Coronary artery (tissue), 2 donors: Measurements from ENCODE around the gene DPYSL5.

Experiments used
- DNase-seq: peaks from one replicate; pipeline ENCODE4 v3.0.0-alpha.2; 2017; ENCODE audit warnings: low spot score
- H3K27ac ChIP-seq, 2 donors: fragments of 200-600 bp; sonication (generic); one replicate each; pipeline ENCODE4 v1.5.1; 2016 to 2019
- H3K4me3 ChIP-seq: fragments of 200-600 bp; sonication (generic); 2 replicates; pipeline ENCODE4 v1.5.1; 2016; ENCODE audit warnings: mild to moderate bottlenecking, moderate library complexity
- CTCF ChIP-seq: fragments of 200-600 bp; sonication (generic); IDR thresholded peaks from one replicate; pipeline ENCODE4 v1.5.1; 2019; ENCODE audit warnings: antibody characterized with exemption

Gene DPYSL5

GRCh38 chr2:26940001-26940400 is 92.1 kb downstream of the DPYSL5 start:
- Histone ChIP-seq H3K4me3 (no peak overlapping the region), H3K27ac (no peak overlapping the region)
- DNase-seq, result no peak
- TF ChIP-seq CTCF, result no peak

- no peak overlapping the region for H3K27ac ChIP-seq
- DNase-seq, result no peak
- no peak overlapping the region for H3K4me3 ChIP-seq
- TF ChIP-seq CTCF, result no peak
These were observed 93.6 kb downstream of the DPYSL5 start for GRCh38 chr2:26941486-26941885.

GRCh38 chr2:26942543-26943295 is 94.8 kb downstream of the DPYSL5 start:
- DNase-seq, result no peak
- peak; percentile 71 for TF ChIP-seq CTCF
- Histone ChIP-seq H3K27ac (no peak overlapping the region), H3K4me3 (no peak overlapping the region)

GRCh38 chr2:26945991-26946750 is 98.2 kb downstream of the DPYSL5 start:
- H3K27ac ChIP-seq, result no peak overlapping the region
- no peak for TF ChIP-seq CTCF
- H3K4me3 ChIP-seq, result no peak overlapping the region
- DNase-seq, result no peak

GRCh38 chr2:26946841-26947784 is 99.2 kb downstream of the DPYSL5 start:
- DNase-seq, result no peak
- TF ChIP-seq CTCF, result no peak
- Histone ChIP-seq H3K27ac (no peak overlapping the region), H3K4me3 (no peak overlapping the region)

- DNase-seq, result no peak
- TF ChIP-seq CTCF, result no peak
- Histone ChIP-seq H3K27ac (no peak overlapping the region), H3K4me3 (no peak overlapping the region)
These were observed 100.9 kb downstream of the DPYSL5 start for GRCh38 chr2:26948800-26949199.
